ENCODE measurements around the gene LYPD6. TPM values are rescaled to one million over a fixed set of nuclear protein-coding genes. Genes with fewer than 3 reads are reported as not detected.

Gene LYPD6
- total RNA-seq, 2 experiments from 2014 or later: not detected

GRCh38 chr2:149423630-149424029, 93.2 kb downstream of the LYPD6 start:
- no peak overlapping the region for H3K27ac ChIP-seq (ENCODE audit: low read depth, low read length, poor library complexity, severe bottlenecking)
- H3K9me3 ChIP-seq (ENCODE audit: low read length): no peaks in the 10 kb centered on the region
- ChIA-PET CTCF (ENCODE audit: unreplicated experiment) (no interaction called here), POLR2A (interaction anchor here (1.4 kb wide), 1 partner anchor 9 kb away, joined by 3 read pairs; no protein-coding TSS in a partner anchor)
- TF ChIP-seq EZH2phosphoT487 (IDR thresholded peaks at IDR 0.05; ENCODE audit: borderline replicate concordance, low read depth, low read length) (no peak), CTCF (conservative IDR thresholded peaks at IDR 0.05; ENCODE audit: low read length) (no peak)
- no peak overlapping the region for H3K4me2 ChIP-seq (ENCODE audit: low read length)
- H2AFZ ChIP-seq (ENCODE audit: low read length): no peak overlapping the region
- no peaks in the 10 kb centered on the region for H3K36me3 ChIP-seq (ENCODE audit: insufficient read depth, low read length)
- H3K79me2 ChIP-seq (ENCODE audit: insufficient read depth, low read depth, low read length): no peaks in the 10 kb centered on the region
- no peaks in the 10 kb centered on the region for H3K4me1 ChIP-seq (ENCODE audit: insufficient read depth, low read length, poor library complexity, severe bottlenecking)
- no peaks in the 10 kb centered on the region for H3K9me2 ChIP-seq (ENCODE audit: insufficient read depth, low read length)
- BruUV-seq (replicated peaks): no TSS peak
- no peaks in the 10 kb centered on the region for H4K20me1 ChIP-seq (ENCODE audit: insufficient read depth, low read length)
- no peak for DNase-seq (ENCODE audit: low spot score)
- intact Hi-C loops (cut with micrococcal nuclease; ENCODE audit: unreplicated experiment): no loop called here
- no peak overlapping the region for H3K4me3 ChIP-seq (ENCODE audit: low read depth, low read length, poor library complexity, severe bottlenecking)

GRCh38 chr2:149427387-149427786, 97.0 kb downstream of the LYPD6 start:
- Histone ChIP-seq H3K9me2 (ENCODE audit: insufficient read depth, low read length) (no peaks in the 10 kb centered on the region), H3K4me2 (ENCODE audit: low read length) (no peak overlapping the region), H3K4me1 (ENCODE audit: insufficient read depth, low read length, poor library complexity, severe bottlenecking) (no peaks in the 10 kb centered on the region), H3K4me3 (ENCODE audit: low read depth, low read length, poor library complexity, severe bottlenecking) (no peak overlapping the region), H2AFZ (ENCODE audit: low read length) (no peak overlapping the region), H3K36me3 (ENCODE audit: insufficient read depth, low read length) (no peaks in the 10 kb centered on the region), H4K20me1 (ENCODE audit: insufficient read depth, low read length) (no peaks in the 10 kb centered on the region), H3K9me3 (ENCODE audit: low read length) (no peaks in the 10 kb centered on the region), H3K79me2 (ENCODE audit: insufficient read depth, low read depth, low read length) (no peaks in the 10 kb centered on the region), H3K27ac (ENCODE audit: low read depth, low read length, poor library complexity, severe bottlenecking) (no peak overlapping the region)
- DNase-seq (ENCODE audit: low spot score): no peak
- no TSS peak for BruUV-seq (replicated peaks)
- POLR2A ChIA-PET: no interaction called here
- no peak for TF ChIP-seq EZH2phosphoT487 (IDR thresholded peaks at IDR 0.05; ENCODE audit: borderline replicate concordance, low read depth, low read length)
- TF ChIP-seq CTCF (conservative IDR thresholded peaks at IDR 0.05; ENCODE audit: low read length): no peak
- intact Hi-C loops (cut with micrococcal nuclease; ENCODE audit: unreplicated experiment): no loop called here
- CTCF ChIA-PET (ENCODE audit: unreplicated experiment): no interaction called here

- intact Hi-C loops (cut with micrococcal nuclease; ENCODE audit: unreplicated experiment): no loop called here
- Histone ChIP-seq H3K9me2 (ENCODE audit: insufficient read depth, low read length) (no peaks in the 10 kb centered on the region), H3K36me3 (ENCODE audit: insufficient read depth, low read length) (no peaks in the 10 kb centered on the region), H2AFZ (ENCODE audit: low read length) (no peak overlapping the region), H3K9me3 (ENCODE audit: low read length) (no peaks in the 10 kb centered on the region), H3K4me2 (ENCODE audit: low read length) (no peak overlapping the region), H3K4me1 (ENCODE audit: insufficient read depth, low read length, poor library complexity, severe bottlenecking) (no peaks in the 10 kb centered on the region), H3K79me2 (ENCODE audit: insufficient read depth, low read depth, low read length) (no peaks in the 10 kb centered on the region), H3K27ac (ENCODE audit: low read depth, low read length, poor library complexity, severe bottlenecking) (no peak overlapping the region), H4K20me1 (ENCODE audit: insufficient read depth, low read length) (no peaks in the 10 kb centered on the region), H3K4me3 (ENCODE audit: low read depth, low read length, poor library complexity, severe bottlenecking) (no peak overlapping the region)
- TF ChIP-seq CTCF (conservative IDR thresholded peaks at IDR 0.05; ENCODE audit: low read length): no peak
- no peak for TF ChIP-seq EZH2phosphoT487 (IDR thresholded peaks at IDR 0.05; ENCODE audit: borderline replicate concordance, low read depth, low read length)
- ChIA-PET POLR2A (no interaction called here), CTCF (ENCODE audit: unreplicated experiment) (no interaction called here)
- no peak for DNase-seq (ENCODE audit: low spot score)
- no TSS peak for BruUV-seq (replicated peaks)
Measured at GRCh38 chr2:149428783-149429182, 98.4 kb downstream of the LYPD6 start.

All from OCI-LY7 (cell line).